ENCODE results near the gene PAK6.

DNA sequence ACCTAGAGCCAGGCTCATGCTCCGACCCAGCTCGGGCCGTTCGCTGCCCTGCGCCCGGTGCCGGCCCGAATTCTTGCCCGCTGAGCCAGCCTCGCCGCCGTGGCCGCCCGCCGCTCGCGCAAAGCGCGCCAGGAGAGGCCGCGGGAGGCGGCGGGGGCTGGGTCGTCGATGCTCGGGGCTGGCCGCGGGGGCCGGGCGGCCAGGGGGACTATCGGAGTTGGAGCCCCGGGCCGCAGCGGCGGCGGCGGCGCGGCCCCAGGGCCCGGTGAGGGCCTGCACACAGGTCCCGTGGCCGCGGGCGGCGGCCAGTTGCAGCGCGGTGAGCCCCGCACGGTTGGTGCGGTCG lies 42.9 kb downstream of the PAK6 start:
- TF ChIP-seq, protein P1, sequence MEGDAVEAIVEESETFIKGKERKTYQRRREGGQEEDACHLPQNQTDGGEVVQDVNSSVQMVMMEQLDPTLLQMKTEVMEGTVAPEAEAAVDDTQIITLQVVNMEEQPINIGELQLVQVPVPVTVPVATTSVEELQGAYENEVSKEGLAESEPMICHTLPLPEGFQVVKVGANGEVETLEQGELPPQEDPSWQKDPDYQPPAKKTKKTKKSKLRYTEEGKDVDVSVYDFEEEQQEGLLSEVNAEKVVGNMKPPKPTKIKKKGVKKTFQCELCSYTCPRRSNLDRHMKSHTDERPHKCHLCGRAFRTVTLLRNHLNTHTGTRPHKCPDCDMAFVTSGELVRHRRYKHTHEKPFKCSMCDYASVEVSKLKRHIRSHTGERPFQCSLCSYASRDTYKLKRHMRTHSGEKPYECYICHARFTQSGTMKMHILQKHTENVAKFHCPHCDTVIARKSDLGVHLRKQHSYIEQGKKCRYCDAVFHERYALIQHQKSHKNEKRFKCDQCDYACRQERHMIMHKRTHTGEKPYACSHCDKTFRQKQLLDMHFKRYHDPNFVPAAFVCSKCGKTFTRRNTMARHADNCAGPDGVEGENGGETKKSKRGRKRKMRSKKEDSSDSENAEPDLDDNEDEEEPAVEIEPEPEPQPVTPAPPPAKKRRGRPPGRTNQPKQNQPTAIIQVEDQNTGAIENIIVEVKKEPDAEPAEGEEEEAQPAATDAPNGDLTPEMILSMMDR (IDR thresholded peaks at IDR 0.05; ENCODE audit: low read depth, low read length), result no peak
- no peak for TF ChIP-seq EZH2phosphoT487 (IDR thresholded peaks at IDR 0.05; ENCODE audit: low read depth)
